ENCODE measurements around the gene SMIM32. TPM values are rescaled to one million over a fixed set of nuclear protein-coding genes. Genes with fewer than 3 reads are reported as not detected.

SMIM32 gene
- not detected for polyA plus RNA-seq (2013, experiment 1 of 2; ENCODE audit: insufficient read length)
- polyA plus RNA-seq (2013, experiment 2 of 2; ENCODE audit: insufficient read length), result not detected

- DNase-seq, result peak; percentile 20
Measured at GRCh38 chr5:136192526-136193321, at the start of gene SMIM32. Gene SMIM32, minus strand, starts transcription at chr5:136193162. Its CDS starts 638 bp downstream, at chr5:136192524.

GRCh38 chr5:136242611-136243010 lies 49.6 kb upstream of the SMIM32 start:
- no peak for DNase-seq

GRCh38 chr5:136242136-136242535 lies 49.2 kb upstream of the SMIM32 start:
- no peak for DNase-seq

- no peak for DNase-seq
Measured at GRCh38 chr5:136240894-136241293, 47.9 kb upstream of the SMIM32 start.

- no peak for DNase-seq
Measured at GRCh38 chr5:136236479-136237083, 43.6 kb upstream of the SMIM32 start.

- DNase-seq, result no peak
Measured at GRCh38 chr5:136235321-136235720, 42.4 kb upstream of the SMIM32 start.

- no peak for DNase-seq
Measured at GRCh38 chr5:136232316-136232715, 39.4 kb upstream of the SMIM32 start.

GRCh38 chr5:136230176-136230575 lies 37.2 kb upstream of the SMIM32 start:
- no peak for DNase-seq

GRCh38 chr5:136228136-136228757 lies 35.3 kb upstream of the SMIM32 start:
- no peak for DNase-seq

GRCh38 chr5:136226401-136226800 lies 33.4 kb upstream of the SMIM32 start:
- no peak for DNase-seq

- no peak for DNase-seq
Measured at GRCh38 chr5:136225796-136226195, 32.8 kb upstream of the SMIM32 start.

GRCh38 chr5:136222580-136223235 lies 29.7 kb upstream of the SMIM32 start:
- DNase-seq, result no peak

- DNase-seq, result no peak
Measured at GRCh38 chr5:136221340-136221739, 28.4 kb upstream of the SMIM32 start.

- DNase-seq, result no peak
Measured at GRCh38 chr5:136216230-136216629, 23.3 kb upstream of the SMIM32 start.

GRCh38 chr5:136215812-136216211 lies 22.9 kb upstream of the SMIM32 start:
- no peak for DNase-seq

- peak; percentile 11 for DNase-seq
Measured at GRCh38 chr5:136213919-136214493, 21.0 kb upstream of the SMIM32 start.

- peak; percentile 47 for DNase-seq
Measured at GRCh38 chr5:136212252-136212721, 19.3 kb upstream of the SMIM32 start.

GRCh38 chr5:136211282-136212040 lies 18.5 kb upstream of the SMIM32 start:
- DNase-seq, result no peak

GRCh38 chr5:136210259-136210658 lies 17.3 kb upstream of the SMIM32 start:
- peak; percentile 45 for DNase-seq

GRCh38 chr5:136209346-136209910 lies 16.5 kb upstream of the SMIM32 start:
- no peak for DNase-seq

- no peak for DNase-seq
Measured at GRCh38 chr5:136208916-136209315, 16.0 kb upstream of the SMIM32 start.

Data from fibroblast of skin of scalp (primary cell).